ENCODE data around the gene PRAMEF17.
"Not testable (repeated sequence)": the region's sequence is repeated elsewhere in the genome, so short reads cannot be mapped to it uniquely, and the experiment has no call there.

The PRAMEF17 gene, protein sequence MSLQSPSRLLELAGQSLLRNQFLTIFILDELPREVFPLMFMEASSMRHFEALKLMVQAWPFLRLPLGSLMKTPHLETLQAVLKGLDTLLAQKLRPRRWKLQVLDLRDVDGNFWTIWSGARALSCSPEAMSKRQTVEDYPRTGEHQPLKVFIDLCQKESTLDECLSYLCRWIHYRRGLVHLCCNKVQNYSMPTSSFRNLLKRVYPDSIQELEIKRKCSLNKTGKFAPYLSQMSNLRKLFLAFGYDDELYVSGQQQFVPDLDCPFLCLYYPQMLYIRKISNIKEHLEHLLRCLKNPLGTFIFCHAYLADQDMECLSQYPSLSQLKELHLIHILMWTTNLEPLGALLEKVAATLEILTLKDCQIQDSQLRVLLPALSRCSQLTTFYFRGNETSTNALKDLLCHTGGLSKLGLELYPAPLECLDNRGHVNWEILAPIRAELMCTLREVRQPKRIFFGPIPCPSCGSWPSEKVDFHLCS

DNA sequence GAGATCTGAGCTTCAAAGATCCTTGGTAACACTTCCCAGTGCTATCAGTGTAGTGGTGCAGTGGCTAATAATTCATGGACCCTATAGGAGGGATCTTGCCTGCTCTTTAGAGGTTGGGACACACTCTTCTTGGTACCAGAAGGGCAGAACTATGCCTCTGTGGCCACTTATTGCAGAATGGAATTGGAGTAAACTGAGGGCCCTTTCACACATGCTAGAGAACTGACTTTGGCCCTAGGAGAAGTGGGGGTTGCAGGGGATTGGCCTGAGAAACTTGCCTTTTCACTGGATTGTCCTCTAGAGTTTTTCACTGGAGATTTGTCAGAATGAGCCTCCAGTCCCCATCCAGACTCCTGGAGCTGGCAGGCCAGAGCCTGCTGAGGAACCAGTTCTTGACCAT is at the start of gene PRAMEF17:
PRAMEF17 (plus strand) TSS at position 301 of the 400 bp plus-strand sequence; CDS start at position 327, 26 bp downstream.
- DNase-seq (ENCODE audit: low read depth in 2 of 2), result not testable (repeated sequence)

DNA sequence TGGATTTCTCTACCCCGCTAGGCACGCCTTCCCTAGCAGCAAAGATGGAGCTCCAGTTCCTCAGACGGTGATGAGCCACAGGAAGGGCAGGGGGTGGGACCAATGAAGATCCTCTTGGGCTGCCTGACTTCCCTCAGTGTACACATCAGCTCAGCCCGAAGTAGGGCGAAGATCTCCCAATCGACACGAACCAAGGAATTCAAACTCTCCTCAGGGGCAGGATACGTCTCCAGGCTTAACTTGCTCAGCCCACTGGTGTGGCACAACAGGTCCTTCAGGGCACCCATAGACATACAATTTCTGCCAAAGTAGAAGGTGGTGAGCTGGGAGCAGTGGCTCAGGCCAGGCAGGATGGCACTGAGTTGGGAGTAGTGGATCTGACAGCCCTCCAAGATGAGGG is 46.9 kb upstream of the PRAMEF17 start:
- not testable (repeated sequence) for DNase-seq (ENCODE audit: low read depth in 2 of 2)

GRCh38 chr1:13347034-13347433 is 42.4 kb upstream of the PRAMEF17 start, which contains the start of gene PRAMEF14:
Gene PRAMEF14, minus strand, starts transcription at chr1:13347134. Its CDS starts 1,820 bp downstream, at chr1:13345314.
- not testable (repeated sequence) for DNase-seq (ENCODE audit: low read depth in 2 of 2)

DNA sequence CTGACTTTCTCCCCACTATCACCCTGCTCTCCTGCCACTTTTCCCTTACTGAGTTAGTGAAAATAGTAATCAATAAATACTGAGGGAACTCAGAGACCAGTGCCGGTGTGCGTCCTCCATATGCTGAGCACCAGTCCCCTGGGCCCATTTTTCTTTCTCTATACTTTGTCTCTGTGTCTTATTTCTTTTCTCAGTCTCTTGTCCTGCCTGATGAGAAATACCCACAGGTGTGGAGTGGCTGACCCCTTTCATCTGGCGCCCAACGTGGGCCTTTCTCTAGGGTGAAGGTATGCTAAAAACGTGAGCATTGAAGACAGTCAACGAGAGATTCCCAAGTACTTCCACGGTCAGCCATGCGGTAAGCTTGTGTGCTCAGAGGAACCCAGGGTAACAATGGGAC is 36.0 kb upstream of the PRAMEF17 start:
- DNase-seq (ENCODE audit: low read depth in 2 of 2), result not testable (repeated sequence)

- DNase-seq (ENCODE audit: low read depth in 2 of 2), result not testable (repeated sequence)
Measured at GRCh38 chr1:13354475-13354874, 35.0 kb upstream of the PRAMEF17 start.

DNA sequence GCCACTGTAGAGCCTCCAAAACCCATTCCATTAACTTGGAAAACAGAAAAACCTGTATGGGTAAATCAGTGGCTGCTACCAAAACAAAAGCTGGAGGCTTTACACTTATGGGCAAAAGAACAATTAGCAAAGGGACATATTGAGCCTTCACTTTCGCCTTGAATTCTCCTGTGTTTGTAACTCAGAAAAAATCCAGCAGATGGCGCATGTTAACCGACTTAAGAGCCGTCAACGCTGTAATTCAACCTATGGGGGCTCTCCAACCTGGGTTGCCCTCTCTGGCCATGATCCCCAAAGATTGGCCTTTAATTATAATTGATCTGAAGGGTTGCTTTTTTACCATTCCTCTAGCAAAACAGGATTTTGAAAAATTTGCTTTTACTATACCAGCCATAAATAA is 32.7 kb upstream of the PRAMEF17 start:
- DNase-seq (ENCODE audit: low read depth in 2 of 2), result not testable (repeated sequence)

DNA sequence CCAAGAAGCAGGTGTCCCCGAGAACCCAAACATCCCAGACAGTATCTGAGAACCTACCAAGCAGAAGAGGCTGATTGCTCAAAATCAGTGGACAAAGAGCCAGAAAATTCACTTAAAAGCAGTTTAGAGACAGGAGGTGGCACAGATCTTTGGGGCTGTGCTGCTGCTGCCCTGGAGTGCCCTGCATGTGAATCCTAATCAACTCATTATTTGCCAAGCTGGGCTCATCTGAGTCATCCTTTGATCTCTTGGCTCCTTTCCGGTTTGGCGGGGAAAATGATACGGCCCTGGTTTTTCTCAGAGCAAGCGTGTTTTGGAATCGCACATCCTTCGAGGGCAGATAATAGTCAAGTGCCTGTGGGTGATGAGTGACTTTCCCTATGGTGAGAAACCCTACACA is 27.1 kb upstream of the PRAMEF17 start:
- DNase-seq (ENCODE audit: low read depth in 2 of 2), result not testable (repeated sequence)

DNA sequence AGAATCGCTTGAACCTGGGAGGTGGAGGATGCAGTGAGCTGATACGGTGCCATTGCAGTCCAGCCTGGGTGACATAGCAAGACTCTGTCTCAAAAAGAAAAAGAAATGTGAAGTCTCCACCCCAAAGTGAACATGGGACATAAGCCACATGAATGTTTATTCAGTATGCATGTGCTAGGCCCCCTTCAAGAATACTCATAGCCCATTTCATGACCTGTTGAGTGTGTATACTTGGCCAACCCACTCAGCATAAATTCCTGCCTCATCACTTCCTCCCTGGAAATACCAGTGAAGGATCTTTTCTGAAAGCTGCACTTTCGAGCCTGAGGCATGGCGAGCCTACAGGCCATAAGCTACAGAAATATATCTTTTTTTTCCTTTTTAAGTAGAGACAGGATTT is 24.5 kb upstream of the PRAMEF17 start:
- DNase-seq (ENCODE audit: low read depth in 2 of 2), result not testable (repeated sequence)

DNA sequence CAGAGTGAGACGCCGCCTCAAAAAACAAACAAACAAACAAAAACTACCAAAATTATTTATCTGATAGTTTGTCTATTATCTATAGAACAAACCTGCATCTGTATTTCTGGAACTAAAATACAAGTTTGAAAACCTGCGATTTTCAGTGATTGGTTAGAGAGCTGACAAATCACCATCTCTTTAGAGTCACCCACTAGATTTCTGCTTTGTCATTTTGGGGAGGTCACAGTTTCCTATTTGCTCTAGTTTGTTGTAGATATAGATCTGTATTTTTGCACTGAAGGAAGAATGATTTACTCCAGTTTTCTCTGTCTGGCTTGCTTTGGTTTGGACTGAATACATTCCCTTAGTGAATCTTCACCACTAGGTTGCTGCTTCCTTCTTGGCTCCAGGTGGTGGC is 22.9 kb upstream of the PRAMEF17 start:
- DNase-seq (ENCODE audit: low read depth in 2 of 2), result not testable (repeated sequence)

- DNase-seq (ENCODE audit: low read depth in 2 of 2), result not testable (repeated sequence)
Measured at GRCh38 chr1:13368544-13368943, 20.9 kb upstream of the PRAMEF17 start.

DNA sequence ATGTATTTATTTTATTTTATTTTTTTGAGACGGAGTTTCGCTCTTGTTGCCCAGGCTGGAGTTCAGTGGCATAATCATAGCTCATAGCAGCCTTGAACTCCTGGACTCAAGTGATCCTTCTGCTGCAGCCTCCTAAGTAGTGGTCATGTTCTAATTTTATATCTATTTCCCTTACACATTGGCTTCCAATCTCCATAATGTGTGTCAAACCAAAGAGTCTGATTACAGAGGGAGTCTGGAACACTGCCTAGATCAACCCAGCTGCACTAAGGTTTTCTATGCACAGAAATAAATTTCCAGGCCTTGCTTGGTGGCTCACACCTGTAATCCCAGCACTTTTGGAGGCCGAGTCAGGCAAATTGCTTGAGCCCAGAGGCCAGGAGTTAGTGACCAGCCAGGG is 10.4 kb upstream of the PRAMEF17 start:
- not testable (repeated sequence) for DNase-seq (ENCODE audit: low read depth in 2 of 2)

DNA sequence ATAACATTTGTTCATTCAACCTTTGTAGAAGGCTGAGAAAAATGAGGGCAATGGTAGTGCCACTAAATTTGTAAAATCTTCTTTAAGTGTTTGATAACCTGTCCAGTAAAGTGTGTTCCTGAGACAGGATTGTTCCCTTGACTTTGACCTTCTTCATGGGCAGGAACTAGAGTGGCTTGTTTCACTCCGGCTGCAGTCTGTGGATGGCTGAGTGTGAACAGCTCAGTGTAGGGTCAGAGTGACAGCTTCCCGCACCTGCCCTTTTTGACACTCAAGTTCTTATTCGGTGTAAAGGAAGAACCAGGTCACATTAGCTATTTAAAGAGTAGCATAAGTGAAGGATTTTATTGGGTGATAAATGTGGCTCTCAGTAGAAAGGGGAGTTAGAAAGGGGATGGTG is 9.1 kb upstream of the PRAMEF17 start:
- not testable (repeated sequence) for DNase-seq (ENCODE audit: low read depth in 2 of 2)

DNA sequence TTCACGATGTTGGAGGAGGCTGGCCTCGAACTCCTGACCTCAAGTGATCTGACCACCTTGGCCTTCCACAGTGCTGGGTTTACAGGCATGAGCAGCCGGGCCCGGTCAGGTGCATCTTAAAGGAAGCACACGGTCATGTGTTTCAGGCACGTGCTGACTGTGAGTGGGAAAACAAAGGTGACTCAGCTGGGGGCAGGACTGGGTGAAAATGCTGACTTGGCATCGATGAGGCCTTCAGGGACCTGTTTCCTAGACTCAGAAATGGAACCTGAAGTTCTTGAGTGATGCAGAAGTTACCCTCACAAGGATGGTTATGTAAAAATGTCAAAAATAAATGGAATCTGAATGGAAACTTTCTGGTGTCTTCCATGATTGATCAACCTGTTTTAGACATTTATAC is 3.6 kb downstream of the PRAMEF17 start:
- not testable (repeated sequence) for DNase-seq (ENCODE audit: low read depth in 2 of 2)

DNA sequence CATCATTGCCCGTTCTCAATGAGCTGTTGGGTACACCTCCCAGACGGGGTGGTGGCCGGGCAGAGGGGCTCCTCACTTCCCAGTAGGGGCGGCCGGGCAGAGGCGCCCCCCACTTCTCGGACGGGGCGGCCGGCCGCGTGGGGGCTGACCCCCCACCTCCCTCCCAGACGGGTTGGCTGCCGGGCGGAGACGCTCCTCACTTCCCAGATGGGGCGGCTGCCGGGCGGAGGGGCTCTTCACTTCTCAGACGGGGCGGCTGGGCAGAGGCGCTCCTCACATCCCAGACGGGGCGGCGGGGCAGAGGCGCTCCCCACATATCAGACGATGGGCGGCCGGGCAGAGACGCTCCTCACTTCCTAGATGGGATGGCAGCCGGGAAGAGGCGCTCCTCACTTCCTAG is 5.3 kb downstream of the PRAMEF17 start:
- not testable (repeated sequence) for DNase-seq (ENCODE audit: low read depth in 2 of 2)

GRCh38 chr1:13395311-13395710 is 5.9 kb downstream of the PRAMEF17 start:
- DNase-seq (ENCODE audit: low read depth in 2 of 2), result not testable (repeated sequence)

DNA sequence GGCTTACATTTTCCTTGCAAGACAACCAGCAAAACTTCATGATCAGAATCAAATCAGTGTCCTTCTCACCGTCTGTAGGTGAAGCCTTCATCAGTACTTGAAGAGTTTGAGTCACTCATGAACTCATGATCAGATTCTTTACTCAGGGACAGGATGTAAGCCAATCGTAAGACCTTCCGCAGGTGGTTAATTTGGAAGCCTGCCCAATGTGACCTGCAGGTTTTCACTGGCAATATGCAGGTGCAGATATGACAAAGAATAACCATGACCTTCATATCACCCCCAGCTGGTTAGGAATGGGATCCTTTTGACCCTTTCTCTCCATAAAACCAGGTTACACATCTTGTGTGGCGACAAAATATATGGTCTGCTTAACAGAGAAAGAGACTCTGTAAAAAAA is 18.4 kb downstream of the PRAMEF17 start:
- DNase-seq (ENCODE audit: low read depth in 2 of 2), result no peak

- DNase-seq (ENCODE audit: low read depth in 2 of 2), result not testable (repeated sequence)
Measured at GRCh38 chr1:13410150-13410549, 20.7 kb downstream of the PRAMEF17 start, which contains the start of gene PRAMEF20. Gene PRAMEF20, plus strand, starts transcription at chr1:13410450. Its CDS starts 5,905 bp downstream, at chr1:13416355.

DNA sequence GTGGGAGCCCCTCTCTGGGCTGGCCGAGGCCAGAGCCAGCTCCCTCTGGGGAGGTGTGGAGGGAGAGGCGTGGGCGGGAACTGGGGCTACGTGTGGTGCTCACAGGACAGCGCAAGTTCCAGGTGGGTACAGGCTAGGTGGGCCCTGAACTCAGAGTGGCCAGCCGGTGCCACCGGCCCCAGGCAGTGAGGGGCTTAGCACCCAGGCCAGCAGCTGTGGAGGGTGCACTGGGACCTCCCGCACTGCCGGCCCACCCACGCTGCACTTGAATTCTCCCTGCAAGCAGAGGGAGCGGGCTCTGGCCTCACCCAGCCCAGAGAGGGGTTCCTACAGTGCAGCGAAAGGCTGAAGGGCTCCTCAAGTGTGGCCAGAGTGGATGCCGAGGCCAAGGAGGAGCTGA is 41.1 kb downstream of the PRAMEF17 start:
- DNase-seq (ENCODE audit: low read depth in 2 of 2), result no peak

DNA sequence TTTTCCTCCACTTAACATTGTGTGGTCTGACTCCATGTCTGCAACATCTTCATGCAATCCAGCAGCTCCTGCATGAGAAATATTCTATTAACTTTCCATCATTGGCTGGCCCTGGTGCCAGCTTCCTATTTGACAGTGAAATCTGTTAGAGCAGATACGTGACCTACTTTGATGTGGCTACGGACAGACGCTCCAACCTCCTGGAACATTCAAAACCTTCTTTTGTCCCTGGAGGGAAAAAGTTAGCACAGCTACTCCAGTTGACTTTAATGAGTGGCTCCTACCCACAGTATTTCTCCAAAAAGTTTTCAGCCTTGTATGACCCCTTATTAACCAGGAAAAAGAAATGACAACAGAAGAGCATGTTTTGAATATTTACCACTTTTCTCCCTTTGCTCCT is 42.8 kb downstream of the PRAMEF17 start:
- no peak for DNase-seq (ENCODE audit: low read depth in 2 of 2)

DNA sequence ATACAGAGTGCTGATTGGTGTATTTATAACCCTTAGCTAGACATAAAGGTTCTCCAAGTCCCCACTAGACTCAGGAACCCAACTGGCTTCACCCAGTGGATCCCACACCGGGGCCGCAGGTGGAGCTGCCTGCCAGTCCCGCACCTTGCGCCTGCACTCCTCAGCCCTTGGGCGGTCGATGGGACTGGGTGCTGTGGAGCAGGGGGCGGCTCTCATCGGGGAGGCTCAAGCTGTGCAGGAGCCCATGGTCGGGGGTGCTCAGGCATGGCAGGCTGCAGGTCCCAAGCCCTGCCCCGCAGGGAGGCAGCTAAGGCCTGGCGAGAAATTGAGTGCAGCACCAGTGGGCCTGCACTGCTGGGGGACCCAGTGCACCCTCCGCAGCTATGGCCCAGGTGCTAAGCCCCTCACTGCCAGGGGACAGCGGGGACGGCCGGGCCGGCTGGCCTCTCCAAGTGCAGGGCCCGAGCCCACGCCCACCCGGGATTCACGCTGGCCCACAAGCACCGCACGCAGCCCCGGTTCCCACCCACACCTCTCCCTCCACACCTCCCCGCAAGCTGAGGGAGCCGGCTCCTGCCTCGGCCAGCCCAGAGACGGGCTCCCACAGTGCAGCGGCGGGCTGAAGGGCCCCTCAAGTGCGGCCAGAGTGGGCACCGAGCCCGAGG is 44.4 kb downstream of the PRAMEF17 start:
- not testable (repeated sequence) for DNase-seq (ENCODE audit: low read depth in 2 of 2)

GRCh38 chr1:13435458-13435857 is 46.0 kb downstream of the PRAMEF17 start:
- DNase-seq (ENCODE audit: low read depth in 2 of 2), result no peak

GRCh38 chr1:13439104-13439783 is 49.8 kb downstream of the PRAMEF17 start:
- not testable (repeated sequence) for DNase-seq (ENCODE audit: low read depth in 2 of 2)
